MM.1S (cell line): ENCODE data around the gene ANKRD12.

Experiments
- CTCF ChIP-seq: fragments of 300-600 bp; sonication (generic); IDR thresholded peaks from 2 replicates; pipeline ENCODE4 v1.5.1; 2016; ENCODE audit warnings: antibody characterized with exemption, low read length, mixed read lengths
- EZH2 ChIP-seq: fragments of 300-600 bp; sonication (generic); optimal IDR thresholded peaks from 2 replicates; pipeline ENCODE3; 2017; ENCODE audit warnings: low read depth, mild to moderate bottlenecking, antibody characterized with exemption, low read length, mixed read lengths

GRCh38 chr18:9215221-9215933, 78.8 kb downstream of the ANKRD12 start:
- TF ChIP-seq CTCF (no peak), EZH2 (no peak)
